Kidney glomerular epithelial cell (primary cell): ENCODE data around the gene FAM236D.
"Not testable (repeated sequence)": the region's sequence is repeated elsewhere in the genome, so short reads cannot be mapped to it uniquely, and the experiment has no call there.

Experiments used
- DNase-seq: peaks from one replicate; lab custom pipeline; 2025; lab: John Stamatoyannopoulos, UW

FAM236D gene

DNA sequence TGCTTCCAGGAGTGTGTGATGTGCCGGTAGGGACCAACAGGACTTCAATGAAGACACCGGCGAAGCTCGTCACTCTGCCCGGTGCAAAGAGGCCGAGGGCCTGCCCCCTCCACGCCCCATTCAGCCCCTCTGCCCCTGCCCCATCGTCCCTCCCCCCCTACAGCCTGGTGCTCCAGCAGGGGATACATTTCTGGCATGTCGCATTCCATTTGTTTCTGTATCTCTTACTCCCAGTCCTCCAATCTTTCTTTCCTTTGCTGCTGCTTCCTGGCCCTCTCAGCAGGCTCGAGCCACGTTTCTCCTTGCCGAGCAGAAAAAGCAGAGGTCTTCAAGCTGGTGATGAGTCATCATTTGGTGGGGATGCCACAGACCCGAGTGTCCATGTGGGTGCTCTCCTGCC lies at the start of gene FAM236D:
Gene FAM236D, minus strand, starts transcription at position 101 of the 400 bp plus-strand sequence. Its CDS starts 100 bp downstream, at position 1.
- not testable (repeated sequence) for DNase-seq

DNA sequence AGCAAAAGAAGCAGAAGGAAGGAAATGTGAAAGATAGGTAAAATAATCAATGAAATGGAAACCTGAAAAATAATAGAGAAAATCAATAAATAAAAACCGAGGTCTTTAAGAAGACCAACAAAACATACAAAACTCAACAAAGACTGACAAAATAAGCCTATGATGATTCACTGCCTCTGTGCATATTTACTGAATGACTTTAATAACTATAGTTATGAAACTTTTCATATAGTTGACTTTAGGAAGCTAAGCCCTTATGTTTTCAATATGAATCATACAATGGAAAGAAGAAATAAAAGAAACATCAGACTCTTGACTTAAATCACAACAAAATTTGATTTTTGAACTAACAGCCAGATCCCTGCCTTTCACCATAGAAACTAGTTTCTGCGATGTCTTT lies 29.5 kb upstream of the FAM236D start:
- DNase-seq = not testable (repeated sequence)

DNA sequence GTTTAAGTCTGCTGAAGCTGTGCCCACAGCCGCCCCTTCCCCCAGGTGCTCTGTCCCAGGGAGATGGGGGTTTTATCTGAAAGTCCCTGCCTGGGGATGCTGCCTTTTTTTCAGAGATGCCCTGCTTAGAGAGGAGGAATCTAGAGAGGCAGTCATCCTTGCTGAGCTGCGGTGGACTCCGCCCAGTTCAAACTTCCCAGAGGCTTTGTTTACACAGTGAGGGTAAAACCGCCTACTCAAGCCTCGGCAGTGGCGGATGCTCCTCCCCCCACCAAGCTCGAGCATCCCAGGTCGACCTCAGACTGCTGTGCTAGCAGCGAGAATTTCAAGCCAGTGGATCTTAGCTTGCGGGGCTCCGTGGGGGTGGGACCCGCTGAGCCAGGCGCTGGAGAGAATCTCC lies 22.7 kb upstream of the FAM236D start:
- DNase-seq = not testable (repeated sequence)

DNA sequence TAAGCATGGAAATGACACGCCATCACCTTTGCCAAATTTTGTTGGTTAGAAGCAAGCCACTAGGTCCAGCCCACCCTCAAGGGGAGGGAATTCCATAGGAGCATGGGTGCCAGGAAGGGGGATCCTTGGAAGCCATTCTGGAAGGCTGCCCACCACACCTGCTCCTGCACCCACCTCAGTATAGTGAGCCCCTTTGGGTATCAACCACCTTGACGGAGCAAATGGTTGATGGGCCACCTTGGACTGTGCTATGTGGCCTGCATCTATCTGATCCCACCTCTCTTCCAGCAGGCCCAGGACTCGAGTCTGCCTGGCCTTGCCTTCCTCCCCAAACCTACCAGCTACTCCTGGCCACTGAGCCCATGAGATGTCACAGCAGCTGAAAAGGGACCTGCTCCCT lies 17.6 kb downstream of the FAM236D start:
- DNase-seq = not testable (repeated sequence)

DNA sequence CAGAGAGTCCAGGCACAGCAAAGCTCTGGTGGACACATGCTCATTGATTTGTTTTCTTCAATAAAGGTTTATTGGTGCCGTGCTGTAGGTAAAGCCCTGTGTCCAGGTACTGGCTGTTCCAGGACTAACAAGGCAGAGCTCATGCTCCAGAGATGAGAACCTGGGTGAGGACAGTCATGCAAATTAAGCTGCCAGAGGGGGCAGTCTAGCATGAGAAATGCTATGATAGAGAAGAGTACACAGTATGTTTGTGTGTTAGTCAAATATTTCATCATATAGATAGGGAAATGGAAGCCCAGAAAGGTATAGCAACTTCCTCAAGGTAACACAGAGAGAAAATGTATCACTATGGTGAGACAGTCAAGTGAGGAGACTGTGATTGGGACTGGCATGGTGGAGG lies 19.9 kb downstream of the FAM236D start:
- DNase-seq = not testable (repeated sequence)

DNA sequence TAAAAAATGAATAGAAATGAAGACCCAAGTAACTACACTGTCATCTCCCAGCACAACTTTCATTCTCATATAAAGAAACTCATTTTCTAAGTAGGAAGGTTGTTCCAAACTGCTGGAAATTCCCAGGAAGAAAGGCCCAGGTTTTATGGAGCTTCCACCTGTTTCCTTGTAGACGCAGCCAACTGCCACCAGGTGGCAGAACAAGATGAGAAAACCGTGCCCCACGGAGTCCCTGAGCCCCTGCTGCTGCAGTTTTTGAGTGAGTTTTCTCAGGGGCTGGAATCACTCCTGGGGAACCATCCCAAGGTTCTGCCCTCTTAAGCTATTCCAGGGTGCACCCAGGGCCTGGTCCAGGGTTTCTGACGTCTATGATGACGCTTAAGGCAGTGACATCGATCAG lies 24.0 kb downstream of the FAM236D start:
- DNase-seq = not testable (repeated sequence)

DNA sequence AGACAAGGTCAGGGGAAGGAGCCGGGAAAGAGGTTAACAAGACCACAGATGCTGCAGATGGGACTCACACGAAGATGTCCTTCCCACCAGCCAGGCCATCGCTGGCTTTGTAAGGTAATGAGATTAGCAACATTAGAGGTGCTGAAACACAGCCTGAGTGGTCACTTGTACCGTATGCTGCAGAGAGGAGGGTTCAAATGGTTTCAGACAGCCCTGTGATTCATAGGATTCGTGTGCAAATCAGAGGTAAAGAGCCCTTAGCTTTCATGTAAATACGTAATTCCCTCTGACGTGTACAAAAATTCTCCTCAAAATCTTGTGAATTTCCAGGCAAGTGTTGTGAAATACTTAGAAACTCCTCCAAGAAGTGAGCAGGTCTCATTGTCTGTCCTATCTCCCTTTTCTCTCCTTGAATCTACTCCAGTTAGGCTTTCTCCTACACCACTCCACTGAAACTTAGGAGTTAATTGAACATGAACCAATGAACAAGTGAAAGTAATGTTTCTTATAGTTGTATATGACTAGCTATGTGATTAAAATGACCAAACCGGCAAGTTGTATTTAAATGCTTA lies 24.6 kb downstream of the FAM236D start:
- not testable (repeated sequence) for DNase-seq

DNA sequence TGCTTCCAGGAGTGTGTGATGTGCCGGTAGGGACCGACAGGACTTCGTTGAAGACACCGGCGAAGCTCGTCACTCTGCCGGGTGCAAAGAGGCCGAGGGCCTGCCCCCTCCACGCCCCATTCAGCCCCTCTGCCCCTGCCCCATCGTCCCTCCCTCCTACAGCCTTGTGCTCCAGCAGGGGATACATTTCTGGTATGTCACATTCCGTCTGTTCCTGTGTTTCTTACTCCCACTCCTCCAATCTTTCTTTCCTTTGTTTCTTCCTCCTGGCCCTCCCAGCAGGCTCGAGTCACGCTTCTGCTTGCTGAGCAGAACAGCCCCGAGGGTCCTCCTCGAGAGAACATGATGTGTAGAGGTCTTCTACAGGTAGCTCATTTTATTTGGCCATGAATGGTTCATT lies 25.4 kb downstream of the FAM236D start, which contains the start of gene FAM236B:
Gene FAM236B, minus strand, starts transcription at position 101 of the 400 bp plus-strand sequence. Its CDS starts 100 bp downstream, at position 1.
- not testable (repeated sequence) for DNase-seq

DNA sequence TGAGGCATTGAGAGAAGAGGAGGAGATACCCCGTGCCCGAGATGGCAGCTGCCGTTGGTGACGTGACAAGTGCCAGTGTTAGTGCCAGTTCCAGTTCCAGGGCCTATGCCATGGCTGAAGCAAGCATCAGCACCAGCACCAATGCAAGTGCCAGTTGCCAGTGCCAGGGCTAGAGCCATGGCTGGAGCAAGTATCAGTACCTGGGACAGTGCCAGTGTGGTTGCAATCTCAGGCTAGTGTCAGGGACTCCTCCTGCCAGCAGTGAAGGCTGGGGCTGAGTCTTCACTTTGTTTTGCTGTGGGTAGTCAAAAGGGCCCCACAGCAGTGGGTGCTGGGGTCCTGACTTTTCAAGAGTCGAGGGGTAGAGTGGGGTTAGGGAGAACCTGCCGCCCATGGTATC lies 29.9 kb downstream of the FAM236D start:
- not testable (repeated sequence) for DNase-seq

DNA sequence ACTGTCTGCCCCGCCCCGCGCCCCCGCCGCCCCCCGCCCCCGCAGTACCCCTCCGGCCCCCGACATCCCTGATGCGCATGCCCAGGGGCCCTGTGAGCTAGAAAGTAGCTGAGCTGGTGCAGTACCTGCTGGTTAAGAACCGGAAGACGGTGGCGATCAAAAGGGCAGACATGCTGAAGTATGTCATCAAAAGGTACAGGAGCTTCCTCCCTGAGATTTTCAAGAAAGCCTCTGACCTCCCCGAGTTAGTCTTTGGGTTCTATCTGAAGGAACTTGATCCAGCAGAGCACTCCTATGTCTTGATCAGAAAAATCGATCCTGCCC lies 30.6 kb downstream of the FAM236D start:
- DNase-seq = not testable (repeated sequence)

DNA sequence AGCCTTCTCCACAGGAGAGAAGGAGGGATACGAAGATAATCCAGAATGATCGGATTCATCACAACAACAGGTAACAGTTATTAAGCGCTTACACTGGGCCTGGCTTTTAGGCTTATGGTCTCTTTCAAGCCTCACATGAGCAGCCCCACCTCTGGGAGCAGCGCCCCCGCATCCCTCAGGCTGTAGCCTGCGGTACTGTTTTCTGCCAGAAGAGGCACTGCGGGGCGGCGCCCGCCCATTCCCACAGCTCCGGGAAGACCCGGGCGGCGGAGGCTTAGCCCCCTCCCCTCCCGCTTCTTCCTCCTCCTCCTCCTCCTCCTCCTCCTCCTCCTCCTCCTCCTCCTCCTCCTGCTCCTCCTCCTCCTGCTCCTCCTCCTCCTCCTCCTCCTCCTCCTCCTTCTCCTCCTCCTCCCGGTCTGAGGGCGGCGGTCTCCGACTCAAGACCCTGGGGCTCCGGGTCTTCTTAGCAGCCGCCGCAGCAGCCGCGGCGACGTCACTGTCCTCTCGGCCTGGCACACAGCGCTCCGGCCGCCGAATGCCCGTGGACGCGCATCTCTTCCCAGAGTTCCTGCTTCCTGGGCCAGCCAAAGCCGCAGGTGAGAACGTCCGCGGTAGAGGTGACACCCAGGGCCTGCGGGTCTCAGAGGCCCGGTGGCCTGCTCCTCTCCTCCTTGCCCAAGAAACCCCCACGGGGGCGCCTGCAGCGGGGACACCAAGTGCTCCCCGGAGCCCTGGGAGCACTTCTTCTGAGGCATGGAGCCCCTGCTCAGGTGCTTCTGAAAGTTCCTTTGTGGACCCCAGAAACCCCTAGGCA lies 31.1 kb downstream of the FAM236D start, which contains the start of gene DMRTC1B:
Gene DMRTC1B, plus strand, starts transcription at position 238 of the 814 bp plus-strand sequence. CDS start 68,246 bp downstream, outside the sequence.
- DNase-seq = not testable (repeated sequence)

DNA sequence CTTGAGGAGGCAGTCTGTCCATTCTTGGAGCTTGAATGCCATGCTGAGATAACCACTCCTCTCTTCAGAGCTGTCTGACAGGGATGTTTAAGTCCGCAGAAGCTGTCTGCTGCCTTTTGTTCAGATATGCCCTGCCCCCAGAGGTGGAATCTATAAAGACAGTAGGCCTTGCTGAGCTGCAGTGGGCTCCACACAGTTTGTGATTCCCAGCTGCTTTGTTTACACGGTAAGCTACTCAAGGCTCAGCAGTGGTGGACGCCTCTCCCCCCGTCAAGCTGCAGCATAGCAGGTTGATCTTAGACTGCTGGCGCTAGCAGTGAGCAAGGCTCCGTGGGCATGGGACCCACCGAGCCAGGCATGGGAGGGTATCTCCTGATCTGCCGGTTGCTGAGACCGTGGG lies 47.6 kb downstream of the FAM236D start:
- not testable (repeated sequence) for DNase-seq
